Uterus (tissue), 2 donors: Measurements from ENCODE around the gene FAM83F.

ENCODE experiments used
- CTCF ChIP-seq, 4 experiments: fragments of 200-600 bp in 2 of 4; fragments of 450-650 bp in 2 of 4; sonication (generic) in 2 of 4; IDR thresholded peaks; one replicate each; pipeline ENCODE4 v1.5.1; 2016 to 2019; ENCODE audit warnings: antibody characterized with exemption in 4 of 4, mild to moderate bottlenecking in 2 of 4, moderate library complexity in 1 of 4
- POLR2A ChIP-seq, 2 donors: fragments of 450-650 bp; IDR thresholded peaks; one replicate each; pipeline ENCODE4 v1.6.1; 2016; ENCODE audit warnings: antibody characterized with exemption in 2 of 2, mild to moderate bottlenecking in 1 of 2, moderate library complexity in 1 of 2

- TF ChIP-seq CTCF (IDR thresholded peaks at IDR 0.05) (no peak), POLR2A (IDR thresholded peaks at IDR 0.05) (no peak)
Measured at GRCh38 chr22:39996732-39997131, 2.0 kb downstream of the FAM83F start.
